Effector CD8-positive, alpha-beta T cell (primary cell): ENCODE results near the gene SLC13A2.
"Not testable (repeated sequence)": the region's sequence is repeated elsewhere in the genome, so short reads cannot be mapped to it uniquely, and the experiment has no call there.

ENCODE experiments used
- DNase-seq: peaks from one replicate; lab custom pipeline; 2025; lab: John Stamatoyannopoulos, UW
- total RNA-seq, 4 experiments: gene quantifications; one replicate each; lab custom pipeline; 2026; lab: John Stamatoyannopoulos, UW

Gene SLC13A2
- total RNA-seq = 0 reads per million in 4 experiments

GRCh38 chr17:28473542-28473941 is at the start of gene SLC13A2:
Gene SLC13A2 (plus strand): TSS chr17:28473644. CDS start chr17:28473713, 69 bp downstream.
- no peak for DNase-seq

GRCh38 chr17:28425206-28425605 is 48.2 kb upstream of the SLC13A2 start:
- no peak for DNase-seq

- DNase-seq = no peak
Observed at GRCh38 chr17:28426081-28426519, 47.3 kb upstream of the SLC13A2 start.

- no peak for DNase-seq
Observed at GRCh38 chr17:28427371-28427770, 46.1 kb upstream of the SLC13A2 start.

- not testable (repeated sequence) for DNase-seq
Observed at GRCh38 chr17:28427982-28428381, 45.5 kb upstream of the SLC13A2 start.

- no peak for DNase-seq
Observed at GRCh38 chr17:28433721-28434120, 39.7 kb upstream of the SLC13A2 start.

- not testable (repeated sequence) for DNase-seq
Observed at GRCh38 chr17:28434326-28434725, 39.1 kb upstream of the SLC13A2 start.

GRCh38 chr17:28443901-28444638 is 29.4 kb upstream of the SLC13A2 start:
- no peak for DNase-seq

- no peak for DNase-seq
Observed at GRCh38 chr17:28446716-28447395, 26.6 kb upstream of the SLC13A2 start.

- DNase-seq = no peak
Observed at GRCh38 chr17:28447396-28447760, 26.1 kb upstream of the SLC13A2 start.

- no peak for DNase-seq
Observed at GRCh38 chr17:28449859-28450258, 23.6 kb upstream of the SLC13A2 start.

- DNase-seq = no peak
Observed at GRCh38 chr17:28457890-28458289, 15.6 kb upstream of the SLC13A2 start.

- DNase-seq = not testable (repeated sequence)
Observed at GRCh38 chr17:28458881-28459280, 14.6 kb upstream of the SLC13A2 start.

GRCh38 chr17:28460901-28461300 is 12.5 kb upstream of the SLC13A2 start:
- no peak for DNase-seq

- no peak for DNase-seq
Observed at GRCh38 chr17:28466001-28466400, 7.4 kb upstream of the SLC13A2 start.

GRCh38 chr17:28466521-28467048 is 6.9 kb upstream of the SLC13A2 start:
- DNase-seq = no peak

GRCh38 chr17:28467456-28468025 is 5.9 kb upstream of the SLC13A2 start:
- DNase-seq = no peak

- not testable (repeated sequence) for DNase-seq
Observed at GRCh38 chr17:28468033-28468735, 5.3 kb upstream of the SLC13A2 start.

- DNase-seq = no peak
Observed at GRCh38 chr17:28468781-28469180, 4.7 kb upstream of the SLC13A2 start.

- DNase-seq = no peak
Observed at GRCh38 chr17:28469376-28469775, 4.1 kb upstream of the SLC13A2 start.

- no peak for DNase-seq
Observed at GRCh38 chr17:28470266-28470913, 3.1 kb upstream of the SLC13A2 start.
